K562 (cell line): Measurements from ENCODE around the gene RPS6KA4. TPM values are rescaled to one million over a fixed set of nuclear protein-coding genes. Genes with fewer than 3 reads are reported as not detected.

Source experiments
- DMBX1 ChIP-seq: fragments of 250-450 bp; sonication (Bioruptor Pico); IDR thresholded peaks from 2 replicates; pipeline ENCODE4 v1.8.0; 2022; ENCODE audit warnings: inconsistent platforms, mild to moderate bottlenecking, moderate library complexity, borderline replicate concordance
- ELF2 ChIP-seq: fragments of 250-450 bp; sonication (Bioruptor Pico); IDR thresholded peaks from 2 replicates; pipeline ENCODE4 v1.5.0; 2021; ENCODE audit warnings: mild to moderate bottlenecking
- EZH2 ChIP-seq: IDR thresholded peaks from 2 replicates; pipeline ENCODE4 v1.6.1; 2012; ENCODE audit warnings: low read depth, mild to moderate bottlenecking, inconsistent platforms, low read length, borderline replicate concordance
- GATAD2B ChIP-seq: fragments of 450-650 bp; IDR thresholded peaks from 2 replicates; pipeline ENCODE4 v1.6.1; 2017; ENCODE audit warnings: mild to moderate bottlenecking, borderline replicate concordance
- GTF2A2 ChIP-seq: IDR thresholded peaks from 2 replicates; pipeline ENCODE4 v1.6.1; 2016; ENCODE audit warnings: mild to moderate bottlenecking, missing genetic modification characterization, missing compliant biosample characterization
- GTF2F1 ChIP-seq: IDR thresholded peaks from 2 replicates; pipeline ENCODE4 v1.6.1; 2011; ENCODE audit warnings: low read depth, low read length, improper control_type of control experiment
- HMG20A ChIP-seq: fragments of 450-650 bp; formaldehyde crosslinking; conservative IDR thresholded peaks from 2 replicates; pipeline ENCODE4 v1.4.0; 2020; ENCODE audit warnings: mild to moderate bottlenecking, mixed read lengths
- HNRNPK ChIP-seq: fragments of 200-400 bp; formaldehyde crosslinking; IDR thresholded peaks from one replicate; pipeline ENCODE4 v1.6.1; 2018; ENCODE audit warnings: mild to moderate bottlenecking, low read depth, low read length; ENCODE audit not compliant: poor library complexity, severe bottlenecking
- KDM4B ChIP-seq, 2 experiments: fragments of 450-650 bp in 1 of 2; sonication (generic) in 1 of 2; IDR thresholded peaks; 2 replicates each; pipeline ENCODE4 v1.6.1; 2016 to 2017; ENCODE audit warnings: borderline replicate concordance in 2 of 2, antibody characterized with exemption in 1 of 2, low read depth in 1 of 2, mild to moderate bottlenecking in 1 of 2
- LEF1 ChIP-seq: fragments of 450-650 bp; IDR thresholded peaks from 2 replicates; pipeline ENCODE4 v1.6.1; 2016; ENCODE audit warnings: mild to moderate bottlenecking
- MAZ ChIP-seq, 2 experiments: fragments of 450-650 bp in 1 of 2; sonication (generic) in 1 of 2; formaldehyde crosslinking; IDR thresholded peaks in 1 of 2; conservative IDR thresholded peaks in 1 of 2; 2 replicates each; pipeline versions ENCODE4 v1.4.0 to v1.5.0; 2020; ENCODE audit warnings: mild to moderate bottlenecking in 1 of 2, missing genetic modification reagents in 1 of 2
- NCOA6 ChIP-seq: fragments of 450-650 bp; IDR thresholded peaks from 2 replicates; pipeline ENCODE4 v1.6.1; 2017; ENCODE audit warnings: mild to moderate bottlenecking
- NELFE ChIP-seq: IDR thresholded peaks from 2 replicates; pipeline ENCODE4 v1.6.1; 2011; ENCODE audit warnings: mild to moderate bottlenecking; ENCODE audit not compliant: insufficient read depth, insufficient read length
- POLR3A ChIP-seq: IDR thresholded peaks from 2 replicates; pipeline ENCODE4 v1.6.1; 2011; ENCODE audit warnings: borderline replicate concordance, mild to moderate bottlenecking, moderate library complexity; ENCODE audit not compliant: insufficient read length, insufficient read depth; ENCODE audit errors: extremely low read depth
- SUPT5H ChIP-seq: fragments of 450-650 bp; IDR thresholded peaks from 2 replicates; pipeline ENCODE4 v1.6.1; 2016
- ZNF444 ChIP-seq: fragments of 250-450 bp; sonication (Bioruptor Pico); IDR thresholded peaks from 2 replicates; pipeline ENCODE4 v1.4.0; 2020; ENCODE audit warnings: mild to moderate bottlenecking, moderate library complexity
- ZNF766 ChIP-seq: fragments of 200-800 bp; sonication (Bioruptor generic); conservative IDR thresholded peaks from 2 replicates; pipeline ENCODE4 v1.6.1; 2016; ENCODE audit warnings: missing genetic modification characterization, missing compliant biosample characterization
- ZNF79 ChIP-seq: fragments of 250-450 bp; sonication (Bioruptor Pico); IDR thresholded peaks from 2 replicates; pipeline ENCODE4 v1.4.0; 2020; ENCODE audit warnings: low read depth, mild to moderate bottlenecking, moderate library complexity
- polyA plus RNA-seq, 8 experiments: library from polyadenylated mRNA; depleted of rRNA in 4 of 8; stranded (reverse) in 5 of 8; unstranded in 3 of 8; fragments of >200 nt; fragmentation: Nextera tagmentation in 2 of 8; fragmentation: Illumina TruSeq in 1 of 8; extraction: Ambion mirVana in 2 of 8; extraction: Trizol in 1 of 8; gene quantifications; 2 replicates each; pipeline versions ENCODE4 v1.2.1 to v1.2.3, GENCODE V29; 2011 to 2014; ENCODE audit warnings: inconsistent platforms in 1 of 8, missing spikeins in 1 of 8
- total RNA-seq, 7 experiments: library from RNA; depleted of rRNA in 6 of 7; stranded (reverse); fragments of >200 nt in 6 of 7; fragmentation: Illumina TruSeq in 2 of 7; extraction: Trizol in 2 of 7; gene quantifications; 2 replicates each; pipeline versions ENCODE4 v1.2.1 to v1.2.3, GENCODE V29; 2011 to 2021; ENCODE audit warnings: low replicate concordance in 1 of 7
- TF ChIP-seq, protein P1 (sequence below): fragments of 250-450 bp; sonication (Bioruptor Pico); IDR thresholded peaks from 2 replicates; pipeline ENCODE4 v1.4.0; 2020; ENCODE audit warnings: mild to moderate bottlenecking, moderate library complexity
- TF ChIP-seq, protein P2 (sequence below): sonication (generic); formaldehyde crosslinking; IDR thresholded peaks from 2 replicates; pipeline ENCODE4 v1.8.1; 2022; ENCODE audit warnings: missing genetic modification reagents
- TF ChIP-seq, protein P3 (sequence below): fragments of 250-450 bp; sonication (Bioruptor Pico); IDR thresholded peaks from 2 replicates; pipeline ENCODE4 v1.6.1; 2021; ENCODE audit warnings: mild to moderate bottlenecking
- TF ChIP-seq, protein P4 (sequence below): fragments of 450-650 bp; IDR thresholded peaks from 2 replicates; pipeline ENCODE4 v1.7.0; 2016; ENCODE audit warnings: borderline replicate concordance

Gene RPS6KA4
- total and polyA plus RNA-seq, 9 of the 15 experiments (the other 6 are each of a cell fraction or from before 2014, with no cell fraction given), result 0.15 to 23.8 (median 9.8) TPM

DNA sequence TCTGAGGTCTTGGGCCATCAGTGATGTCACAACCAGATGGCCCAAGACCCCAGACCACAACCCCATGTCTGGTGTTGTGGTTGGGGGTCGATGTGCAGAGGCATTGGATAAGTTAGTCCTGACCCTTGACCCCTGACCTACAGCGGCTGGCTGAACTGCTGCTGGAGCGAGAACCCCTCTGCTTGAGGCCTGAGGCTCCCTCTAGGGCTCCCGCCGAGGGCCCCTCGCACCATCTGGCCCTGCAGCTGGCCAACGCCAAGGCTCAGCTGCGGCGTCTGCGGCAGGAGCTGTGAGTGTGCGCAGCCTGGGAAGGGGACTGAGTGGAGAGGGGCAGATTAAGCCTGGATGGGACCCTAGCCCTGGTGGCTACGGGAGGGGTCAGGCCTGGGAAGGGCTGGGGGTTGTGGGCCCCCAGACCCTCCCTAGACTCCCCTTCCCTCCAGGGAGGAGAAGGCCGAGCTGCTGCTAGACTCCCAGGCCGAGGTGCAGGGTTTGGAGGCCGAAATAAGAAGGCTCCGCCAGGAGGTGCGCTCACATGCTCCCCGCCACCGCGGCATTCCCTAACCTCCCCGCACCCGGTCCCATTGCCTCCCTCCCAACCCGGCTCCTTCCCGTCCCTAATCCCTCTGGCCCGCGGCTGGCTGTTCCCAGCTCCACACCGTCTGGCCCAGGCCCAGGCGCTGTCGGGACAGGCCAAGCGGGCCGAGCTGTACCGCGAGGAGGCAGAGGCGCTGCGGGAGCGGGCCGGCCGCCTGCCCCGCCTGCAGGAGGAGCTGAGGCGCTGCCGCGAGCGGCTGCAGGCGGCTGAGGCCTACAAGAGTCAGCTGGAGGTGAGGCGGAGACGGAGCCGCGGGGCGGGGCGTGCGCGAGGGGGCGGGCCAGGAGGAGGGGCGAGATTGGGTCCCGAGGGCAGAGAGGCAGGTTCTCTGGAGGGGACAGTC lies 16.8 kb upstream of the RPS6KA4 start (continued):
- TF ChIP-seq ELF2 (no peak), DMBX1 (CRISPR knock-in tag) (no peak), ZNF444 (CRISPR knock-in tag) (no peak), HMG20A (CRISPR knock-in tag) (no peak), GTF2F1 (no peak), NELFE (no peak), ZNF79 (CRISPR knock-in tag) (no peak), SUPT5H (peak; percentile 70), ZNF766 (CRISPR knock-in tag) (no peak), GATAD2B (no peak), GTF2A2 (no peak), HNRNPK (peak; percentile 87), EZH2 (no peak), POLR3A (no peak), LEF1 (no peak), KDM4B (IDR thresholded peaks at IDR 0.05; ENCODE audit: borderline replicate concordance in 2 of 2, low read depth in 1 of 2) (no peak; a peak in 1 of 4 replicates), NCOA6 (no peak), MAZ (CRISPR knock-in tag; conservative IDR thresholded peaks at IDR 0.05 in 1 of 2, IDR thresholded peaks at IDR 0.05 in 1 of 2) (peak; percentile 75 to 87)
- TF ChIP-seq, protein P1, sequence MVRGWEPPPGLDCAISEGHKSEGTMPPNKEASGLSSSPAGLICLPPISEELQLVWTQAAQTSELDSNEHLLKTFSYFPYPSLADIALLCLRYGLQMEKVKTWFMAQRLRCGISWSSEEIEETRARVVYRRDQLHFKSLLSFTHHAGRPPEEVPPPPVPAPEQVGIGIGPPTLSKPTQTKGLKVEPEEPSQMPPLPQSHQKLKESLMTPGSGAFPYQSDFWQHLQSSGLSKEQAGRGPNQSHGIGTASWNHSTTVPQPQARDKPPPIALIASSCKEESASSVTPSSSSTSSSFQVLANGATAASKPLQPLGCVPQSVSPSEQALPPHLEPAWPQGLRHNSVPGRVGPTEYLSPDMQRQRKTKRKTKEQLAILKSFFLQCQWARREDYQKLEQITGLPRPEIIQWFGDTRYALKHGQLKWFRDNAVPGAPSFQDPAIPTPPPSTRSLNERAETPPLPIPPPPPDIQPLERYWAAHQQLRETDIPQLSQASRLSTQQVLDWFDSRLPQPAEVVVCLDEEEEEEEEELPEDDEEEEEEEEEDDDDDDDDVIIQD (CRISPR knock-in tag), result no peak
- TF ChIP-seq, protein P2, sequence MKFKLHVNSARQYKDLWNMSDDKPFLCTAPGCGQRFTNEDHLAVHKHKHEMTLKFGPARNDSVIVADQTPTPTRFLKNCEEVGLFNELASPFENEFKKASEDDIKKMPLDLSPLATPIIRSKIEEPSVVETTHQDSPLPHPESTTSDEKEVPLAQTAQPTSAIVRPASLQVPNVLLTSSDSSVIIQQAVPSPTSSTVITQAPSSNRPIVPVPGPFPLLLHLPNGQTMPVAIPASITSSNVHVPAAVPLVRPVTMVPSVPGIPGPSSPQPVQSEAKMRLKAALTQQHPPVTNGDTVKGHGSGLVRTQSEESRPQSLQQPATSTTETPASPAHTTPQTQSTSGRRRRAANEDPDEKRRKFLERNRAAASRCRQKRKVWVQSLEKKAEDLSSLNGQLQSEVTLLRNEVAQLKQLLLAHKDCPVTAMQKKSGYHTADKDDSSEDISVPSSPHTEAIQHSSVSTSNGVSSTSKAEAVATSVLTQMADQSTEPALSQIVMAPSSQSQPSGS (CRISPR knock-in tag), result no peak
- TF ChIP-seq, protein P3, sequence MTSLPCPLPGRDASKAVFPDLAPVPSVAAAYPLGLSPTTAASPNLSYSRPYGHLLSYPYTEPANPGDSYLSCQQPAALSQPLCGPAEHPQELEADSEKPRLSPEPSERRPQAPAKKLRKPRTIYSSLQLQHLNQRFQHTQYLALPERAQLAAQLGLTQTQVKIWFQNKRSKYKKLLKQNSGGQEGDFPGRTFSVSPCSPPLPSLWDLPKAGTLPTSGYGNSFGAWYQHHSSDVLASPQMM (CRISPR knock-in tag), result no peak
- TF ChIP-seq, protein P4, sequence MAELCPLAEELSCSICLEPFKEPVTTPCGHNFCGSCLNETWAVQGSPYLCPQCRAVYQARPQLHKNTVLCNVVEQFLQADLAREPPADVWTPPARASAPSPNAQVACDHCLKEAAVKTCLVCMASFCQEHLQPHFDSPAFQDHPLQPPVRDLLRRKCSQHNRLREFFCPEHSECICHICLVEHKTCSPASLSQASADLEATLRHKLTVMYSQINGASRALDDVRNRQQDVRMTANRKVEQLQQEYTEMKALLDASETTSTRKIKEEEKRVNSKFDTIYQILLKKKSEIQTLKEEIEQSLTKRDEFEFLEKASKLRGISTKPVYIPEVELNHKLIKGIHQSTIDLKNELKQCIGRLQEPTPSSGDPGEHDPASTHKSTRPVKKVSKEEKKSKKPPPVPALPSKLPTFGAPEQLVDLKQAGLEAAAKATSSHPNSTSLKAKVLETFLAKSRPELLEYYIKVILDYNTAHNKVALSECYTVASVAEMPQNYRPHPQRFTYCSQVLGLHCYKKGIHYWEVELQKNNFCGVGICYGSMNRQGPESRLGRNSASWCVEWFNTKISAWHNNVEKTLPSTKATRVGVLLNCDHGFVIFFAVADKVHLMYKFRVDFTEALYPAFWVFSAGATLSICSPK, result no peak
